IMR-90 (cell line): ENCODE results near the gene VAV1. TPM values are rescaled to one million over a fixed set of nuclear protein-coding genes. Genes with fewer than 3 reads are reported as not detected.

ENCODE experiments used
- ATAC-seq: fragments of 200-7000 bp; cut with Tn5 transposase; 2 replicates; pipeline ENCODE4 v1.9.1; 2020; ENCODE audit warnings: low read depth, mild to moderate bottlenecking, moderate library complexity
- Bru-seq: library from RNA; stranded (reverse); fragments of 400-500 nt; gene quantifications from one replicate; lab custom pipeline; 2021; lab: Mats Ljungman, UMichigan
- BruChase-seq, 2 experiments: library from RNA; stranded (reverse); fragments of 400-500 nt; gene quantifications; one replicate each; lab custom pipeline; 2021; lab: Mats Ljungman, UMichigan
- BruUV-seq: library from RNA; stranded (reverse); fragments of 400-500 nt; replicated peaks from 2 replicates; lab custom pipeline; 2021; lab: Mats Ljungman, UMichigan
- CTCF ChIA-PET: fragments of 300-600 bp; formaldehyde crosslinking; extraction: SDS; loops from one replicate; lab custom pipeline; 2021; ENCODE audit warnings: antibody characterized with exemption; lab: Yijun Ruan, JAX
- POLR2A ChIA-PET: fragments of 300-600 bp; sonication (Branson Sonifier 250); formaldehyde crosslinking; loops from one replicate; lab custom pipeline; 2022; ENCODE audit warnings: antibody characterized with exemption; ENCODE audit not compliant: unreplicated experiment; lab: Charles Lee
- DNase-seq: peaks from one replicate; pipeline ENCODE4 v3.0.0; 2013
- H2AFZ ChIP-seq: replicated peaks from 2 replicates; pipeline ENCODE3; 2013; ENCODE audit warnings: low read length, mild to moderate bottlenecking; ENCODE audit not compliant: poor library complexity
- H2AK5ac ChIP-seq: 2 replicates; pipeline ENCODE4 v1.6.1; 2013; ENCODE audit warnings: low read depth, low read length, inconsistent platforms
- H2AK9ac ChIP-seq: replicated peaks from 2 replicates; pipeline ENCODE3; 2013; ENCODE audit warnings: mild to moderate bottlenecking, low read depth, low read length, moderate library complexity; ENCODE audit not compliant: poor library complexity
- H2BK120ac ChIP-seq: 2 replicates; pipeline ENCODE4 v1.6.1; 2013; ENCODE audit warnings: low read depth, low read length, inconsistent platforms
- H2BK15ac ChIP-seq: 3 replicates; pipeline ENCODE4 v1.6.1; 2013; ENCODE audit warnings: low read depth, low read length, inconsistent platforms
- H2BK20ac ChIP-seq: 2 replicates; pipeline ENCODE4 v1.6.1; 2013; ENCODE audit warnings: low read depth, mild to moderate bottlenecking, inconsistent platforms, low read length, moderate library complexity
- H2BK5ac ChIP-seq: 2 replicates; pipeline ENCODE4 v1.6.1; 2013; ENCODE audit warnings: mild to moderate bottlenecking, low read depth, low read length, inconsistent platforms; ENCODE audit not compliant: poor library complexity, severe bottlenecking
- H3K14ac ChIP-seq: replicated peaks from 2 replicates; pipeline ENCODE4 v1.6.1; 2013; ENCODE audit warnings: low read depth, low read length, inconsistent platforms
- H3K18ac ChIP-seq: 2 replicates; pipeline ENCODE4 v1.6.1; 2013; ENCODE audit warnings: low read depth, low read length, control low read depth
- H3K23ac ChIP-seq: 2 replicates; pipeline ENCODE4 v1.6.1; 2013; ENCODE audit warnings: low read depth, low read length, inconsistent platforms
- H3K27ac ChIP-seq: 2 replicates; pipeline ENCODE4 v1.5.1; 2013; ENCODE audit warnings: mild to moderate bottlenecking, control low read depth, low read length; ENCODE audit not compliant: insufficient read depth
- H3K27me3 ChIP-seq: 2 replicates; pipeline ENCODE4 v1.6.1; 2013; ENCODE audit warnings: low read length; ENCODE audit not compliant: control insufficient read depth, insufficient read depth
- H3K36me3 ChIP-seq: 2 replicates; pipeline ENCODE4 v1.6.1; 2013; ENCODE audit warnings: low read length, mixed read lengths; ENCODE audit not compliant: control insufficient read depth, insufficient read depth
- H3K4ac ChIP-seq: 2 replicates; pipeline ENCODE4 v1.6.1; 2013; ENCODE audit warnings: low read depth, low read length, inconsistent platforms
- H3K4me1 ChIP-seq: 2 replicates; pipeline ENCODE4 v1.6.1; 2013; ENCODE audit warnings: low read length, mixed read lengths; ENCODE audit not compliant: control insufficient read depth, insufficient read depth
- H3K4me2 ChIP-seq: 2 replicates; pipeline ENCODE4 v1.6.1; 2013; ENCODE audit warnings: low read depth, mild to moderate bottlenecking, control low read depth, low read length, moderate library complexity
- H3K4me3 ChIP-seq: 2 replicates; pipeline ENCODE4 v1.5.1; 2013; ENCODE audit warnings: low read depth, mild to moderate bottlenecking, control low read depth, low read length, moderate library complexity; ENCODE audit not compliant: insufficient read depth
- H3K56ac ChIP-seq: 2 replicates; pipeline ENCODE4 v1.6.1; 2013; ENCODE audit warnings: low read length, inconsistent platforms; ENCODE audit not compliant: insufficient read depth; ENCODE audit errors: extremely low read depth
- H3K79me1 ChIP-seq, 2 experiments: 2 replicates each; pipeline ENCODE4 v1.6.1; 2013; ENCODE audit warnings: low read length in 2 of 2, inconsistent platforms in 1 of 2, low read depth in 1 of 2
- H3K9ac ChIP-seq: 2 replicates; pipeline ENCODE4 v1.6.1; 2013; ENCODE audit warnings: low read depth, low read length, control low read depth
- H3K9me1 ChIP-seq: 2 replicates; pipeline ENCODE4 v1.6.1; 2013; ENCODE audit warnings: low read length, inconsistent platforms; ENCODE audit not compliant: insufficient read depth
- H3K9me3 ChIP-seq: 2 replicates; pipeline ENCODE4 v1.6.1; 2013; ENCODE audit warnings: low read length; ENCODE audit not compliant: control insufficient read depth, insufficient read depth
- H4K20me1 ChIP-seq: 2 replicates; pipeline ENCODE4 v1.6.1; 2013; ENCODE audit warnings: low read length, inconsistent platforms; ENCODE audit not compliant: insufficient read depth
- H4K5ac ChIP-seq: 2 replicates; pipeline ENCODE4 v1.6.1; 2013; ENCODE audit warnings: mild to moderate bottlenecking, low read depth, low read length, control low read depth
- H4K8ac ChIP-seq, 2 experiments: 2 replicates each; pipeline ENCODE4 v1.6.1; 2013; ENCODE audit warnings: low read depth in 2 of 2, low read length in 2 of 2, control low read depth in 1 of 2, inconsistent platforms in 1 of 2
- H4K91ac ChIP-seq: 2 replicates; pipeline ENCODE4 v1.6.1; 2013; ENCODE audit warnings: low read depth, low read length, inconsistent platforms; ENCODE audit not compliant: insufficient read depth
- MAFK ChIP-seq: IDR thresholded peaks from 2 replicates; pipeline ENCODE4 v1.6.1; 2012; ENCODE audit warnings: low read depth, low read length, improper control_type of control experiment
- MXI1 ChIP-seq: IDR thresholded peaks from 2 replicates; pipeline ENCODE4 v1.6.1; 2012; ENCODE audit warnings: low read depth, mild to moderate bottlenecking, low read length, moderate library complexity, borderline replicate concordance
- WGBS, 2 experiments: methylation state at CpG; one replicate each; pipeline versions ENCODE4 v1.1.5 to v1.1.7; 2013; ENCODE audit warnings: missing lambda C conversion rate in 2 of 2; ENCODE audit not compliant: insufficient read length in 1 of 2; ENCODE audit errors: extremely low coverage in 2 of 2; 5-methylcytosine and 5-hydroxymethylcytosine counted together
- dilution Hi-C: fragments of 300-500 bp; cut with HindIII; formaldehyde crosslinking; loops from one replicate; pipeline ENCODE4 v1.14.3; 2018; ENCODE audit warnings: low sequenced_read_pairs; ENCODE audit not compliant: unreplicated experiment
- in situ Hi-C: fragments of 300-500 bp; cut with MboI; formaldehyde crosslinking; loops from 3 replicates; pipeline ENCODE4 v1.14.3; 2019; ENCODE audit warnings: low sequenced_read_pairs, inconsistent platforms, mixed read lengths
- intact Hi-C: fragments of 100-400 bp; cut with micrococcal nuclease; formaldehyde crosslinking; loops from 2 replicates; pipeline ENCODE4 v1.10.0; 2022
- long read RNA-seq: library from polyadenylated mRNA; unstranded; transcript quantifications from one replicate; pipeline ENCODE4 v2.0.0, GENCODE V29; 2021; ENCODE audit not compliant: unreplicated experiment
- polyA plus RNA-seq, 3 experiments: library from polyadenylated mRNA; depleted of rRNA; stranded (reverse); fragments of >200 nt; gene quantifications; 2 replicates each; pipeline ENCODE4 v1.2.3, GENCODE V29; 2012; ENCODE audit warnings: low replicate concordance in 1 of 3
- total RNA-seq: library from RNA; depleted of rRNA; stranded (reverse); fragments of >200 nt; gene quantifications from 2 replicates; pipeline ENCODE4 v1.2.3, GENCODE V29; 2012; rRNA removed

VAV1 gene, protein sequence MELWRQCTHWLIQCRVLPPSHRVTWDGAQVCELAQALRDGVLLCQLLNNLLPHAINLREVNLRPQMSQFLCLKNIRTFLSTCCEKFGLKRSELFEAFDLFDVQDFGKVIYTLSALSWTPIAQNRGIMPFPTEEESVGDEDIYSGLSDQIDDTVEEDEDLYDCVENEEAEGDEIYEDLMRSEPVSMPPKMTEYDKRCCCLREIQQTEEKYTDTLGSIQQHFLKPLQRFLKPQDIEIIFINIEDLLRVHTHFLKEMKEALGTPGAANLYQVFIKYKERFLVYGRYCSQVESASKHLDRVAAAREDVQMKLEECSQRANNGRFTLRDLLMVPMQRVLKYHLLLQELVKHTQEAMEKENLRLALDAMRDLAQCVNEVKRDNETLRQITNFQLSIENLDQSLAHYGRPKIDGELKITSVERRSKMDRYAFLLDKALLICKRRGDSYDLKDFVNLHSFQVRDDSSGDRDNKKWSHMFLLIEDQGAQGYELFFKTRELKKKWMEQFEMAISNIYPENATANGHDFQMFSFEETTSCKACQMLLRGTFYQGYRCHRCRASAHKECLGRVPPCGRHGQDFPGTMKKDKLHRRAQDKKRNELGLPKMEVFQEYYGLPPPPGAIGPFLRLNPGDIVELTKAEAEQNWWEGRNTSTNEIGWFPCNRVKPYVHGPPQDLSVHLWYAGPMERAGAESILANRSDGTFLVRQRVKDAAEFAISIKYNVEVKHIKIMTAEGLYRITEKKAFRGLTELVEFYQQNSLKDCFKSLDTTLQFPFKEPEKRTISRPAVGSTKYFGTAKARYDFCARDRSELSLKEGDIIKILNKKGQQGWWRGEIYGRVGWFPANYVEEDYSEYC
- total RNA-seq (not detected in 2 replicates), polyA plus RNA-seq (2012; rRNA removed) (not detected in 2 replicates), Bru-seq, nascent RNA (not detected), BruChase-seq, experiment 1, labeled RNA remaining after a 6-hour chase (percentile 11 among the genes with signal in this experiment), BruChase-seq, experiment 2, labeled RNA remaining after a 2-hour chase (percentile 6 among the genes with signal in this experiment)
- not detected in 2 replicates for polyA plus RNA-seq (2012; cell fraction: cytosol; rRNA removed)
- polyA plus RNA-seq (2012; cell fraction: nucleus; rRNA removed; ENCODE audit: low replicate concordance) = not detected in 2 replicates
- long read RNA-seq = 0 reads

DNA sequence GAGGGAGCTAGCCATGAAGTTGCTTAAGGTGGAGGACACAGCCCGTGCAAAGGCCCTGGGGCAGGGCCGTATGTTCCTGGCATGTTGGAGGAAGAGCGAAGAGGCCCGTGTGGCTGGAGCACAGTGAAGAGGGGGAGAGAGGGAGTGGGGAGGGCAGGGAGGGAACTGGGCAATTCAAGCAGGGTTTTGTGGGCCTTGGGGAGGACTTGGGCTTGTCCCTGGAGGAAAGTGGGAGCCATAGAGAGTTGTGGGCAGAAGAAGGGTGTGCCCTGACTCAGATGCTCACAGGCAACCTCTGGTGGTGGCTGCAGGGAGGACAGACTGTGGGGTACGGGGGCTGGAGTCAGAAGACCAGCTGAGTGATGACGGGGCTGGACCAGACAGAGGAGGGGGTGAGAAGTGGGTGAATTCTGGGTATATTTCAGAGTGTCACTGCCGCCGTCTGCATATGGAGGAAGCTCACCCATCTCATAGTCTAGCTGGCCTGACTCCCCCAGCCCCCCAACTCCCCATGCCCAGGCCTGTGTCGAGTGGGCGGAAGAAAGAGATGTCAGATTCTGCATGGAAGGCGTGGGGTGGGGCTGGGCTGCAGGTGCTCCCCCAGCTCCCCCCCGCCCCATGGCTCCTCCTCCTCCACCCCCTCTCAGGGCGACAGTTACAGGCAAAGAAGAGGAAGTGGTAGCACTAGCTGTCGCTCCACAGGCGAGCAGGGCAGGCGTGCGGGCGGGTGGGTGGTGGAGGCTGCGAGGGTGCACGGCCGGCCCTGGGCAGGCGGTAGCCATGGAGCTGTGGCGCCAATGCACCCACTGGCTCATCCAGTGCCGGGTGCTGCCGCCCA is at the start of gene VAV1:
Gene VAV1 (plus strand): TSS at position 681 of the 838 bp plus-strand sequence. CDS start 100 bp downstream, at position 781.
- ATAC-seq (no peak), DNase-seq (no peak)
- Histone ChIP-seq H3K14ac (no peak within 1 kb of the TSS), H3K4ac (no peak within 1 kb of the TSS), H3K79me1 (no peaks in the 10 kb centered on the region), H2BK120ac (no peak within 1 kb of the TSS), H3K9me1 (no peaks in the 10 kb centered on the region), H3K18ac (no peak within 1 kb of the TSS), H2BK20ac (no peak within 1 kb of the TSS), H4K8ac (no peak within 1 kb of the TSS), H4K91ac (no peak within 1 kb of the TSS), H3K9ac (no peak within 1 kb of the TSS), H2AK9ac (no peak within 1 kb of the TSS), H3K27ac (no peak within 1 kb of the TSS), H3K27me3 (no peaks in the 10 kb centered on the region; the same call in 1 of the 2 replicates), H2AK5ac (no peak within 1 kb of the TSS), H3K23ac (no peak within 1 kb of the TSS), H2BK15ac (no peak within 1 kb of the TSS), H3K9me3 (no peaks in the 10 kb centered on the region), H2AFZ (no peak within 1 kb of the TSS), H3K4me1 (no peaks in the 10 kb centered on the region), H3K4me2 (no peak within 1 kb of the TSS), H3K56ac (no peak within 1 kb of the TSS), H4K20me1 (no peaks in the 10 kb centered on the region), H3K36me3 (no peaks in the 10 kb centered on the region), H4K5ac (no peak within 1 kb of the TSS), H3K4me3 (no peak within 1 kb of the TSS), H2BK5ac (no peak within 1 kb of the TSS)
- intact Hi-C loops = no loop called here
- ChIA-PET POLR2A (no interaction called here), CTCF (no interaction called here)
- TF ChIP-seq MAFK (no peak), MXI1 (no peak)
- in situ Hi-C loops = no loop called here
- no TSS peak for BruUV-seq
- dilution Hi-C loops = no loop called here
- 77% methylated on average over 6 of the region's 25 CpGs; no CpG with 5 or more reads in 1 of the 2 experiments for WGBS, 2 experiments
